Stomach (tissue), 4 donors: ENCODE measurements around the gene RPS6KL1.

Experiments
- CTCF ChIP-seq, 7 experiments: fragments of 450-650 bp in 4 of 7; fragments of 200-600 bp in 3 of 7; sonication (generic) in 3 of 7; IDR thresholded peaks; one replicate each; pipeline ENCODE4 v1.5.1; 2016 to 2019; ENCODE audit warnings: antibody characterized with exemption in 7 of 7, control low read depth in 2 of 7, mild to moderate bottlenecking in 1 of 7
- EP300 ChIP-seq: sonication (generic); formaldehyde crosslinking; IDR thresholded peaks from one replicate; pipeline ENCODE4 v1.6.1; 2017; ENCODE audit warnings: antibody characterized with exemption
- POLR2A ChIP-seq, 4 donors: fragments of 450-650 bp; IDR thresholded peaks; one replicate each; pipeline ENCODE4 v1.6.1; 2016; ENCODE audit warnings: antibody characterized with exemption in 4 of 4, control low read depth in 2 of 4, mild to moderate bottlenecking in 1 of 4, moderate library complexity in 1 of 4
- POLR2AphosphoS5 ChIP-seq, 3 donors: sonication (generic); formaldehyde crosslinking; IDR thresholded peaks; one replicate each; pipeline ENCODE4 v1.6.1; 2016; ENCODE audit warnings: antibody characterized with exemption in 3 of 3

GRCh38 chr14:74936151-74936550 is 13.1 kb upstream of the RPS6KL1 start:
- TF ChIP-seq CTCF (IDR thresholded peaks at IDR 0.05) = no peak
- TF ChIP-seq POLR2A (IDR thresholded peaks at IDR 0.05) = no peak
- no peak for TF ChIP-seq POLR2AphosphoS5 (IDR thresholded peaks at IDR 0.05)
- TF ChIP-seq EP300 = no peak
